ENCODE data around the gene PLXNA2. TPM values are rescaled to one million over a fixed set of nuclear protein-coding genes. Genes with fewer than 3 reads are reported as not detected.

PLXNA2 gene
- total RNA-seq, 1 donor from 2014 or later = 12.0 TPM

DNA sequence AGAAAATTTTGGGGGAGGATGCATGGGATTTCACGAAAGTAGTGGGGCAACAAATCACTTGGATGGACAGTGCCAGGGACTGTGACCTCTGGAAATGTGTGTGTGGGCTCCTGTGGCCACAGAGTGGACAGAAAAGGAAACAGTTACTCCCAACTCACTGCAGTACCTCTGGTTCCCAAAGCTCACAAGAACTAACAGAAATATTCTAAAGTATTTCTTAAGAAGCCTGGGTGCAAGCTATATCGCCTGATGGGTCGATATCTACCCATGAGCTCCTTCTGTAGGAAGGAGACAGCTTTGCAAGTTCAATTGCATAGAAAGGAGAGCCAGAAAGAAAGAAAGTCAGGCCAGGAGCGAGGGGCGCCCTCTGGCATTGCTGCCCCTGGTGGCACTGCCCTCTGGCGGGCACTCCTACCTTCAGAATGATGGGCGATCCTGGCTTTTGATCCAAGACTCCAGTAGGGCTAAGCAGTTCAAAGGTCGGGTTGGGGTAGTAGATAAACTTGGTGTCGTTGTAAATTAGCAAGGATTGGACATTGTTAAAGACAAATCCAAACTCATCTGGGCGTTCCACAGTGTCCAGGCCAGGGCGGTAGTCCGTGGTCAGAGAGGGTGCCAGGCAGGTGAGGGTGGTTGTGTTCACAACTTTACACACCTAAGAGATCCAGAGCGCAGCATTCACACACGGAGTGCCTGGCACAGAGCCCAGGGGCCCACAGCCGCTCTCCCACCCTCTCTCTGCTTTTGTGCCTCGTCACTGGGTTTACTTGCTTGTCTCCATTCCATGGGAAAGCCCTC, 198.5 kb downstream of the PLXNA2 start:
- no peak for DNase-seq (ENCODE audit: low spot score)

DNA sequence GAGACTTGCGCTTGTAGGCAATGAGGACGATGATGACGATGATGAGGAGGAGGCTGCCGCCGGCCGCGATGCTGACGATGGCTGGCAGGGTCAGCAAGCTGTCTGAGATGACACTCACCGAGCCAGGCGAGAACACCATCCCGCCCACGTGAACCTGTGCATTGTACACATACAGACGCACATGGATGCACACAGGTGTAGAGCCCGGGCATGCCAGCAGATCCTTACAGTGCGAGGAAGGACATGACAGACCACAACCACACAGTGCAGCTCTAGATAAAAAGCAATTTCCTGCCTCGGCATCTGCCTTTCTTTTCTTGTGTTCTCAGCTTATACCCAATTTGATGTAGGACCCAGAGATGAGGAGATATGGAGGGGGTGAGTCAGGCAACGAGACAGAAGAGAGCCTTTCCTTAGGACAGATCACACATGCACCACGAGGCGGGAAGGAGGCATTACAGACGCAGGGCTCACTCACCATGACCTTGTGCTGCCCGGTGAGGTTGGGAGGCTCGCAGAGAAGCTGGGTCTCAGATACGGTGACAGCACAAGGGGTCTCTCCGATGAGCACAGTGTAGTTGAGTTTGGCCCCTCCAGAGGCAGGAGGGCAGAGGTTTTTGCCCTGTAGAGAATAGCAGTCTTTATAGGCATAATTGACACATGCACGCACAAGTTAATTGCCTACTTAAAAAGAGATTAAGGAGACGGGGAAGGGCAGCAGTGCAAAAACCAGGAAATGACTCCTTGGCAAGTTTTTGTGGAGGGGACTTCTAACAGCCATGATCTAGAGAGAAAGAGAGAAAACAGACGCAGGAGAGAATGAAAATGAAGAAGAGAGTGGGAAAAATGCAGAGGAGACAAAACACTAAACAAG, 199.4 kb downstream of the PLXNA2 start:
- DNase-seq (ENCODE audit: low spot score) = no peak

DNA sequence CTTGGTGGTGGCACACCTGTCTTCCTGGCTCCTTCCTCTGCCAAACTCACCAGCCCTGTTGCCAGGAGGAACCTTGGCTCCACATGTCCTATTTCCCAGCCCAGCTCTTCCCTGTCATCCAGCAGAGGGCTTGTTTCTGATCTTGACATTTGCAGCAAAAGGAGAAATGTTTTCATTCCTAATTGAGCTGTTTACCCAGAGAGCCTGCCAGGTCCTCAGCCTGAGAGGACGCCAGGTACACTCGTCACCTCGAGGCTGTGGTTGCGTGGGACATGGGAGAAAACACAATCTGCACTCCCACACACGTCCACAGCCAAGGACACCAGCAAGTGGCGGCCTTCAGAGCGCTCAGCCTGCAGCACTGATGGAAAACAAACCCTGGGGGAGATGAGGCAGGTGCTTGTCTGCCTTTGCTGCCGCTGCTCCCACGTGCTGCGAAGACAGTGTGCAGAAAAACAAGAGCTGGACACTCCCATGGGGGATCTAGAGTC, 200.4 kb downstream of the PLXNA2 start:
- no peak for DNase-seq (ENCODE audit: low spot score)

DNA sequence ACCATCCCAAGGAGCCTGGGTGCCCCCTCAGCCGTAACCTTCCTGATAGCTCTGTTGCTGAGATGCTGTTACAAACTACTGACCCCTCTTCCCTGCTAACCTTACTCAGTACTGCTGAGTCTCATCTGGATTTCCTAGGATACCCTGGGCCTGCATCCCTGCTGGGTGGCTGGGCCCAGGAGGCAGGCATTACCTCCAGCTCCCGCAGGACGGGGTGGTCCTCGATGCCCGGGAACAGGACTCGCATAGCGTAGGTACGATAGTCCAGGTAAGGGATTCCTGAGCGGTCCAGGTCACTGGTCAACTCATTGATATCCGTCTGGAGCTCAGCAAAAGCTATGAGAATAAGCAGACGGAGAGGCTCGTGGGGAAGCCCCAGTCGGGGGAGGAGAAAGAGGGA, 201.3 kb downstream of the PLXNA2 start:
- no peak for DNase-seq (ENCODE audit: low spot score)

DNA sequence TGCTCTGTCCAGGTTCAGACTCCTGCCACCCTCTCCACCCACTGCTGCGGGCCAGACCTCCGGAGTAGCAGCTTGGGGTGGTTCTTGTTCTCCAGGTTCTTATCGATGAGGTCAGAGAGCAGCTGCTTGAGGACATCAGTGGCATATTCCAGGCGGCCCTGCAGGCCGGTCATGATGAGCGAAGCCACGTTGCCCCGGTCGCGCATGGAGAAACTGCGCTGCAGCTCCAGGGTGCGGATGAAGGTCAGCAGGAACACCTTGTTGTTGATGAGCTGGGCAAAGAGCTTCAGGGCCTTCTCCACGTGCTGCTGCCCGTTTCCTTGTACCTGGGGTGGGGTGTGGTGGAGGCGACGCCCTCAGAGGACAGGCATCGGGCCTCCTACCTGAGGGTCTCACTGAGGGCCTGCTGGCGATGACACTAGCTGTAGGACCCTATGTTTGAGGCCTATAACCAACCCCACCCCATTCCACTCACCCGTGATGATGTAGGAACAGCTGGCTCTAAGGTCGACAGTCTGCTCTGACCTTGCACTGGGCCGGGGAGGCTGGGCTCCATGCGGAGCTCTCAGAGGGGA, 202.1 kb downstream of the PLXNA2 start:
- no peak for DNase-seq (ENCODE audit: low spot score)

DNA sequence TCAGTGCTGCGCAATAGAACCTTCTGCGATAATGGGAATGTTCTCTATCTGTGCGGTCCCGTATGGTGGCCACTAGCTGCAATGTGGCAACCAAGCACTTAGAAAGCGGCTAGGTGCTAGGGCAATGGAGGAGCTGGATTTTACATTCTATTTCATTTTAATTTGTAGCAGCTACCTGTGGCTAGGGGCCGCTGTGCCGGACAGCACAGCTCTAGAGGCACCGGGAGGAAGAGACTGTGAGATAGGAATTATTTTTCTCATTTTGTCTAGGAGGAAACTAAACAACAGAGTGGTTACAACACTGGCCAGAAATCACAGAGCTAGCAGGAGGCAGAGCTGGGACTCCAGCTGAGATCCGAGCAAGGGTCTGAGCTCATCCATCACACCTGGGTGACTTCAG, 202.7 kb downstream of the PLXNA2 start:
- no peak for DNase-seq (ENCODE audit: low spot score)

DNA sequence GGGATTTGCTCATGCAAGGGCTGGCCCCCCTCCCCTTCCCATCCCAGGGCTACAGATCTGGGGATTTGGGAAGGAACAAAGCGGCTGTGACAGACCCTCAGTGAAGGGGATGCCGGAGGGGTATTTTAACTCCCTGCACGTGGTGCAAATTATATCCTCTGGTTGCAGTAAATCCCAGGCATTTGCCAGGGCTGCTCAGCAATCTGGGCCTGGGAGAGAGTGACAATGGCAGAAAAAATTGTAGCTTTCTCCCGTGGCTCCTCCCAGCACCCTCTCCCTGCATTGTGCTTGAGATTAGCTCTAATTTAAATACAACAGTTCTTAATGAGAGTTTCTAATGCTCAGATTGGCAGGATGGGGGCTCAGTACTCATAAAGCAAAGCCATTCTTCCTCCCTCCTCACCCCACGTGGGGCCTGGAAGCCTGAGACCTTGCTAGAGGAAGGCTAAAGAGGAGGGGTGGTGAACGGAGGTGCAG, 203.3 kb downstream of the PLXNA2 start:
- no peak for DNase-seq (ENCODE audit: low spot score)

DNA sequence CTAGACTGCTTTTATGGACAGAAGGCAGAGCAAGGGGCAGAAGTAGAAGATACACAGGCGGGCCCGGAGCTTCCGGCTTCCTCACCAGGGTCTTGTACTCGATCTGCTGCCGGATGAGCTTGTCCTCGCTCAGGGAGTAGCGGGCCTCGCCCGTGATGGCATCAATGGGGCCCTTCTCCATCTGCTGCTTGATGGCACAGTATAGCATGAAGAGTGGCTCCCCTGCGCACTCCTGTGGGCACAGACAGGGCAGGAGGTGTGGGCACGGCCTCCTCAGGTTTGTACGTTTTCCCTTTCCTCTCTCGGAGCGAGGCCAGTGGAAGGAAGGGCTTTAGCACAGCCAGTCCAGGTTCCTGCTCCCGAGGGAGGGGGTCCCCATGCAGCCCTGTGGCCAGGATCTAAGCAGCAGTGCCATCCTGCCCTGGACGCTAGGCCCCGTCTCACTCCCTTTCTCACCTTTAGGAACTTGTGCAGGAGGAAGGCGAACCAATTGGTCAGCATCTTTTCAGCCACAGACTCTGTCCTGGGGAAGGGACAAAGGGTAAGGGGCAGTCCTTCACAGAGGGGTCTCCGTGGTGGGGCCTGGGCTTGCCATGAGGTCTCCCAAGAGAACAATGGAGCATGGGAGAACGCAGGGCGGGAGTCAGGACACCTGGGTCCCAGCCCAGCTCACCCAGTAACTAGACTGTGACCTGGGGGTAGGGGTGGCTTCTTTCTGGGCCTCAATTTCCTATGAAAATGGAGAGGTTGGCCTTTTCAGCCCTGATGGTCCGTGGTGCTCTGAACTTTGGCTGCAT, 204.4 kb downstream of the PLXNA2 start:
- DNase-seq (ENCODE audit: low spot score) = no peak

DNA sequence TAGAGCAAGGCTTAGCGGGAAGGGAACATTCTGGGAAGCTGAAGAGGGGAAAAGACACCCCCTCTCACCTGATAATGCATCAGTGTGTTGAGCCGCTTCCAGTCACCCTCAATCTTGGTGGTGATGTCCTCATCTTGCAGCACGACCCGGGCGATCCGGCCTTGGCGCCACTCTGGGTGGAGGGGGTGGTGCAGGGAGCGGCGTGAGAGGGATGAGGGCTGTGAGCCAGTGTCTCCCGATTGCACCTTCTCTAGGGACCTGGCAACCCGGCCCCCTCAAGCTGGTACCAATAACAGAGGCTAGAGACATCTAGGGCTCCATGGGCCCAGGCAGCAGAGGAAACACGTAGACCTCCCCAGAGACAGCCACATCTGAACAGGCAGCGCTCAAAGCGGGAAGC, 205.9 kb downstream of the PLXNA2 start:
- DNase-seq (ENCODE audit: low spot score) = no peak

DNA sequence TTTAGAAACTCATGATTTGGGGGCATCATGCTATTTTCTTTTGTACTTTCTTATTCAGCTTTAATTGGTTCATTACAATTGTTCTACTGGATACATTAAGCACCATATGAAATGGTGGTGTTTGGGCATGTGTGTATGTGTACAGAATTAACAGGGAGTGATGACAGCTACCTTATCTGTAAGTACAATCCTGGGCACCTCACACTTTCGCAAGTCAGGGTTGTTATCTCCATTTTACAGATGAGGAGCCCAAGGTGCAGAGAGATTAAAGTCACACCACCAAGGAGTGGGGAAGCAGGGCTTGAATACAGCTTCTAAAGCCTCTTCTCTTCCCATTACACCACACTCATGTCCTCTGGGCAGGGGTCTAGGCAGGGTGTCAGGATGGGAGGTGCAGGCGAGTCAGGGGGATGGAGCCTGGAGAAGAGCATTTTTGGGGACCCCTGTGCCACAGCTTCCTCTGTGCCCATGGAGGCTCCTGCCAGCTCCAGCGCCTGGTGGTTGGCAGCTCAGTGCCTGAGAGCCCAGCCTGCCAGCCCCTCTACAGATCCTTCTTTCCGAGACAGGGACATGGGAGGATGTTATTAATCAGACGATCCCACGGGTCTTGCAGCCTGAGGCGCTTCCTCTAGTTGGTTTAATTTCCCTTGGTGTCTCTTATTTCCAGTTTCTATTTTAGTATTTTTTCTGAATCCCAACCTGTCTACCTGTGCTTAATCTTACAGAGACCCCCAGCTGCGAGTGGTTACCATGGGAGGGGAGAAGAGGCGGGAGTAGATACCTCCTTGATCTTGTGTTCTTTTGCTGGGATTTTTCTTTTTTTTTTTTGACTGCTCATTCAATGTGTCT, 207.0 kb downstream of the PLXNA2 start:
- DNase-seq (ENCODE audit: low spot score) = no peak

DNA sequence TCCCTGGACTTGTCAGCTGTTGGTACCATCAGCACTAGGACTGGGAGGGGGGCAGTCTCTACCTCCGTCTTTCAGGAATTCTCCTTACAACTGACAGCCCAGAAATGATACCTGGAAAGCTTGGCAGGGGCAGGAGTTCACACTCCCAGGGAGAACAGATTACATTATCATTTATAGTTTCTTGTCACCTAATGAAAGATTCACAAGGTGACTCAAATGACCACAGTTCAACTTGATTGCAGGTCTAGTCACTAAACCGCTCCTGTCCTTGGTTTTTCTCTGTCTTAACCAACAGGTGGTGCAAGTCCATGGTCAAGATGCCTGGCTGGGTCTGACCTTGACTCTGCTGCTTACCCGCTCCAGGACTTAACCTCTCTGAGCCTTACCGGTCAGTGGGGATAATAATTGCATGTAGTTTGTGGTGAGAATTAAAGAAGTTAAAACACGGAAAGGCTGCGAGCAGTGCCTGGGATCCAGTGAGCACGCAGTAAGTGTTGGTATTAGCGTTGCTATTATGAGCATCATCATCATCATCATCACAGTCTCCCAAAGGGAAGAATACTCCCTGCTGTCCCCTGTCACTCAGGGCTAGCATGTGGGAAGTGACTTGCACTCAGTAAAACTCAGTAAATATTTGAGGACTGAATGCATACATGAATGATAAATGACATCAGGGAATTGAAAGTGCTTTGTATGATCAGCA, 207.9 kb downstream of the PLXNA2 start:
- DNase-seq (ENCODE audit: low spot score) = no peak

DNA sequence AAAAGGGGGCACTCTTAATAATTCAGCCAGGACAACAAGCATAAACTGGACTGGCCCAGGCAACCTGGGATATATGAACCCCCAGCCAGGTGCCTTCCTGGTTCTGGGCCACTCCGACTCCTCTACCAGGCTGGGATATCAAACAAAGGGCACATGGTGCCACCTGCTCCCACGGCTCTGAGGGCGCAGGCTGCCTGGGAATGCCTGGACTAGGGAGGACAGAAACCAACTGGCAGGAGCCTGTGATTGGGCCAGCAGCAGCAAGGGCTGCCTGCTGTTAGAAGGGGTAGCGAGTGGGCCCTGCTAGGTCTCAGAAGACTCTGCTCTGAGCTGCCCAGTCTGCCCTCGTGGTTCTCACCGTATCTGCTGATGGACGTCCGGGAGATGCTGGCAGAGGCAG, 210.0 kb downstream of the PLXNA2 start:
- DNase-seq (ENCODE audit: low spot score) = no peak

DNA sequence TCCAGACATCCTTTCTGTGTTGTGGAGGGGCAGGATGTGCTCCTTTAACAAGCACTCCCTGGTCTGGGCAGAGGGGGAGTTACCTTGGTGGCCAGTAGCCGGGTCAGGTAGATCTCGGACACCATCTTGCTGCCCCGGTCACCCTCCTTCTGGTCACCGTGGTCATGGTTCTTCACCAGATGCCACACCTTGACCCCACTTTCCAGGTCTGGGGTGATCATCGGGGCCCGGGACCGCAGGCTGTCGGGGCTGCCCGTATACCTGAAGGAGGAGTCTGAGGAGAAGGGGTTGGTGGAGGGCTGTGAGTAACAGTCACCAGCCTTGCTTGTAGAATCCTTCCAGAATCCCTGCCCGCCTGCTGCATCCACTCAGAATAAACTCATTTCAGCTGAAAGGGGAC, 210.9 kb downstream of the PLXNA2 start:
- no peak for DNase-seq (ENCODE audit: low spot score)

DNA sequence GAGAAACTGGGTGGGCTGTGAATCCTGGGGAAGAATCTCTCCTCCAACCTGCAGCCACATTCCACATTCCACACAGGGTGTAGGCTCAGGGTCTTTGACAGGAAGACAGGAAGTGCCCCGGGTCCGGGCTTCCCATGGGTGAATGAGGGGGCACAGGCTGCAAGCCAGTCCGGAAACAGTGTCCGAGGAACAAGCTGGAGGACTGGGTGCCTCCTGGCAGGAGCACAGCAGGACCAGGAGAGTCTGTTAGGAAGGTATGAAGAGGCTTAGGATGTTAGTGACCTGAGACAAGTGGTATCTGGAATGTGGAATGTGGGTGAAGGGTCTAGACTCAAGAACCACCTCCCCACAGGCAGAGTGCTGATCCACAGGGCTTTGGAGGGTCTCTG, 212.3 kb downstream of the PLXNA2 start:
- no peak for DNase-seq (ENCODE audit: low spot score)

DNA sequence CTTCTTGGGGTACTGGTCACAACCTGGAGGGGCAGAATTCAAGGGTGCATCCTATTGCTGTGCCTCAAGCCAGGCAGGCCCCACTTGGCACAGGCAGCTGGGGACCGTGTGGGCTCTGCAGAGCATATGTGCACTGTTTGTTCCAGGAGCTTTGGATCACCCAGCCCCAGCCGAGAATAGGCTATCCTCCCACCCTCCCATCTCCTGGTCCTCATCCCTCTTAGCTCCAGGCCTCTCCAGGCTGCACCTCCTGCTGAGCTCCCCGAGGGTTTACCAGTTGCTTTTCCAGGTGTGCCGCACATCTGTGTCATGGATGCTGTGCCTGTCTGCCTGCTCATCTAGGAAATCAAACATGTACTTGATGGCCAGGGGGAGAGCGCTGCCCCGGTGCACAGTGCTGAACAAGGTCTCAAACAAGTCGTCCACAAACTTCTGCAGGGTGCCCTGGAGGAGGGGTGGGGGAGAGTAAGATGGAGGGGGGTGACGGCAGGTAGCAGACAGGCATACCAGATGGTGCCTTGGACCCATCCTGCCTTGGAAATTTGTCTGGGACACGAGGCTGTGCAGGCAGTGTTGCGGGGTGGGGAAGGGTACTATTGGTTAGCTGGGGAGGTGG, 212.8 kb downstream of the PLXNA2 start:
- no peak for DNase-seq (ENCODE audit: low spot score)

DNA sequence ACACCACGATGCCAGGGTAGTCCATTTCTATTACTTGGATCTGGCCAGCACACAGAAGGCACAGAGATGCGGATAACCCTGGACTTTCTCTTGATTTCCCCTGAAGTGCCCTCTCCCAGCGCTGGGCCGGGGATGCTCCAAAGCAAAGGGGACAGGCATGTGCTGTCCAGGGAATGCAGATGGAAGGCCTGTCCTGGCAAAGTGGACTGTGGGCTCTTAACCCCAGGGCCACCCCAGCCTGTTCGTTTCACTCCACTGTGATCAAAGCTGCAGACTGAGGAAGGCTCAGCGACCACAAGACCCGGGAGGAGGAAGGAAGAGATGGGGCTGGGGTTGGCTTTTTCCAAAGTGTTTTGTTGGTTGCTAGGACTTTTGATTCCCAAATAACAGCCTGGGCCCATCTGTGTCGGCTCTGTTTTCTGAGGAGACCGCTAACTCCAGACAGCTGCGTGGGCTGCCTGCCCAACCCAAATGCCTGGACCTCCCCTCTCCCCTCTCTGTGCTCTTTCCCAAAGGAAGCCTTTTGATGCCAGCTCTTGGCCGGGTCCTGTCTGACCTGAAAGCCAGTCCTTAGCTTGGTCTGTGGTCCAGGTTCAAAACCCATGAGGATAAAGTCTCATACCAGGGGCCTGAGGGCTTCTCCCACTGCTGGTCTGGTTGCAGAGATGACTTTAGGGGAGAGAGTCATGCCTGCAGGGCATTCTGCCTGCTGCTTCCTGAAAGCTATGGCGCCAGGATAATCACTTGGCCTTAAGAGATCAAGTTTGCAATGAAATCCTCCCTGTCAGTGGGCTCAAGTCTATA, 213.7 kb downstream of the PLXNA2 start:
- DNase-seq (ENCODE audit: low spot score) = peak; percentile 85

DNA sequence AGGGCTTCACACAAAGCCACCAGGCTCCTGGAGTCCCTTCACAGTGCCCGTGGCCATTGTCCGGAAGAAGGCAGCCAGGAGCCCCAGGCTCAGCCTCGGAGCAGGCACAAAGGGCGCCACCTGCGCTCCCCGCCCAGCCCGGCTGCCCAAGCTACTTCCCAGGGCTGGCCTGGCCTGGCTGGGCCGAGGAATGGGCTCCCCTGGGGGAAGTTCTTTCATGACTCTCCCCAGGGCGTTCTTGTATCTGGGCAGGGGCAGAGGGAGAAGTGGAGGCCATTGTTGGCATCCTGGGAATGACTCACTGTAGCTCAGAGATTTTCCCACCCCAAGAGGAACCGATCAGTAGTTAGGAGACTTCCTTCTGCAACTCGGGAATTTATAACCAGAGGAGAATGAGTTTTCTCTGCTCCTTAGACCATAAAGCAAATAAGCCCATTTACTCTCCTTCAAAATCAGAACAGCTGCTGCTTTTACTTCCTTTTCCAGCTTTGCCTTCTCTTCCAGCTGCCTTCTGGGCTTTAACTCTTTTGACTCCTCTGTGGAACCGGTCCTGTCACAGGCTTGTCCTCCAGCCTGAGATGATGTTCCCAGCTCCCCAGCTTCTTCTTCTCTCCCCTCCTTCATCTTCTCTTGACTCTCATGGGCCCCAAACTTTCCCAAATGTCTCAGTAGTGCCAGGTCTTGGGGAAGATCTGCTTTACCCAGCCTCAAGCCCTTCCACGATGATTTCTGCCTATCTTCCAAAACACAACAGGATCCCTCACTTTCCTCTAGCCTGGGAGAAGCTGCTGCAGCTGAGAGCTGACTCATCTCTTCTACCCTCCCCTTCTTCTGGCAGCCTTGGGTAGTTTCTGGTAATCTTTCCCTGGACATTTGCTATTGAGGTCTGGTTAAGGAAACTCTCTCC, 214.6 kb downstream of the PLXNA2 start:
- DNase-seq (ENCODE audit: low spot score) = peak; percentile 87
